ACC112 (cell line): ENCODE data around the gene GPX7.

ENCODE experiments used
- H2AFZ ChIP-seq: fragments of 200-600 bp; sonication (generic); one replicate; pipeline ENCODE4 v1.6.0; 2017; ENCODE audit warnings: antibody characterized with exemption, low read length; ENCODE audit not compliant: unreplicated experiment
- H3K27ac ChIP-seq: fragments of 200-600 bp; sonication (generic); 2 replicates; pipeline ENCODE4 v1.5.1; 2014; ENCODE audit warnings: low read depth, mild to moderate bottlenecking, antibody characterized with exemption, low read length, moderate library complexity
- H3K27me3 ChIP-seq: fragments of 200-600 bp; sonication (generic); 2 replicates; pipeline ENCODE4 v1.6.1; 2014; ENCODE audit warnings: mild to moderate bottlenecking, antibody characterized with exemption, low read length, moderate library complexity, mixed read lengths; ENCODE audit not compliant: insufficient read depth
- H3K36me3 ChIP-seq: fragments of 200-600 bp; sonication (generic); 2 replicates; pipeline ENCODE4 v1.6.1; 2016; ENCODE audit warnings: mild to moderate bottlenecking, antibody characterized with exemption, low read length, moderate library complexity, mixed read lengths; ENCODE audit not compliant: insufficient read depth
- H3K4me1 ChIP-seq: fragments of 200-600 bp; sonication (generic); one replicate; pipeline ENCODE4 v1.6.1; 2016; ENCODE audit warnings: low read length, mixed read lengths; ENCODE audit not compliant: insufficient read depth, unreplicated experiment, control insufficient read depth
- H3K4me3 ChIP-seq: fragments of 200-600 bp; sonication (generic); 2 replicates; pipeline ENCODE4 v1.5.1; 2014; ENCODE audit warnings: mild to moderate bottlenecking, low read depth, low read length
- H3K79me2 ChIP-seq: fragments of 200-600 bp; sonication (generic); one replicate; pipeline ENCODE4 v1.6.0; 2016; ENCODE audit warnings: low read length; ENCODE audit not compliant: control insufficient read depth, unreplicated experiment, insufficient read depth

The GPX7 gene

GRCh38 chr1:52602856-52603600 lies 857 bp downstream of the GPX7 start:
- Histone ChIP-seq H3K36me3 (peaks cover 7% of the 10 kb centered on the region; the same call in 1 of the 2 replicates), H3K27me3 (no peaks in the 10 kb centered on the region), H2AFZ (peak overlapping the region; percentile 94), H3K4me3 (peak overlapping the region; percentile 88), H3K79me2 (peaks cover 20% of the 10 kb centered on the region), H3K27ac (peak overlapping the region; percentile 40; the same call in 1 of the 2 replicates), H3K4me1 (peaks cover 18% of the 10 kb centered on the region)

- no peak overlapping the region for H2AFZ ChIP-seq
- no peak overlapping the region for H3K27ac ChIP-seq
- H3K36me3 ChIP-seq: peaks cover 9% of the 10 kb centered on the region; the same call in 1 of the 2 replicates
- H3K79me2 ChIP-seq: peaks cover 20% of the 10 kb centered on the region
- H3K4me3 ChIP-seq: peak overlapping the region; percentile 88
- peaks cover 18% of the 10 kb centered on the region for H3K4me1 ChIP-seq
- H3K27me3 ChIP-seq: no peaks in the 10 kb centered on the region
These were observed 1.5 kb downstream of the GPX7 start for GRCh38 chr1:52603630-52604029.

- H3K4me3 ChIP-seq: no peak overlapping the region
- H3K27me3 ChIP-seq: no peaks in the 10 kb centered on the region
- peaks cover 18% of the 10 kb centered on the region for H3K4me1 ChIP-seq
- H3K36me3 ChIP-seq: peaks cover 13% of the 10 kb centered on the region; the same call in 1 of the 2 replicates
- no peak overlapping the region for H3K27ac ChIP-seq
- H3K79me2 ChIP-seq: peaks cover 20% of the 10 kb centered on the region
- H2AFZ ChIP-seq: no peak overlapping the region
These were observed 2.0 kb downstream of the GPX7 start for GRCh38 chr1:52604063-52604770.

GRCh38 chr1:52613636-52614373 lies 11.6 kb downstream of the GPX7 start:
- Histone ChIP-seq H3K27me3 (no peaks in the 10 kb centered on the region), H2AFZ (no peak overlapping the region), H3K36me3 (0 out of 2 replicates have a peak, but pooled peaks cover 2% of the 10 kb centered on the region), H3K27ac (no peak overlapping the region), H3K4me3 (no peak overlapping the region), H3K79me2 (no peaks in the 10 kb centered on the region), H3K4me1 (no peaks in the 10 kb centered on the region)

GRCh38 chr1:52614671-52615070 lies 12.5 kb downstream of the GPX7 start:
- Histone ChIP-seq H3K4me1 (no peaks in the 10 kb centered on the region), H3K4me3 (no peak overlapping the region), H3K79me2 (no peaks in the 10 kb centered on the region), H3K27ac (no peak overlapping the region), H3K36me3 (no peaks in the 10 kb centered on the region), H3K27me3 (no peaks in the 10 kb centered on the region), H2AFZ (no peak overlapping the region)

- no peak overlapping the region for H3K27ac ChIP-seq
- no peaks in the 10 kb centered on the region for H3K27me3 ChIP-seq
- no peaks in the 10 kb centered on the region for H3K36me3 ChIP-seq
- H3K4me3 ChIP-seq: no peak overlapping the region
- H2AFZ ChIP-seq: no peak overlapping the region
- no peaks in the 10 kb centered on the region for H3K79me2 ChIP-seq
- no peaks in the 10 kb centered on the region for H3K4me1 ChIP-seq
These were observed 13.4 kb downstream of the GPX7 start for GRCh38 chr1:52615489-52616042.

GRCh38 chr1:52621950-52622349 lies 19.8 kb downstream of the GPX7 start:
- Histone ChIP-seq H2AFZ (no peak overlapping the region), H3K27ac (no peak overlapping the region), H3K4me1 (no peaks in the 10 kb centered on the region), H3K79me2 (no peaks in the 10 kb centered on the region), H3K27me3 (no peaks in the 10 kb centered on the region), H3K36me3 (no peaks in the 10 kb centered on the region), H3K4me3 (no peak overlapping the region)

GRCh38 chr1:52623812-52624211 lies 21.6 kb downstream of the GPX7 start:
- Histone ChIP-seq H3K27ac (no peak overlapping the region), H3K79me2 (no peaks in the 10 kb centered on the region), H3K36me3 (no peaks in the 10 kb centered on the region), H2AFZ (no peak overlapping the region), H3K27me3 (no peaks in the 10 kb centered on the region), H3K4me3 (no peak overlapping the region), H3K4me1 (no peaks in the 10 kb centered on the region)

- H3K27ac ChIP-seq: no peak overlapping the region
- no peaks in the 10 kb centered on the region for H3K4me1 ChIP-seq
- H3K27me3 ChIP-seq: peaks cover 2% of the 10 kb centered on the region; the same call in 1 of the 2 replicates
These were observed 24.9 kb downstream of the GPX7 start for GRCh38 chr1:52627028-52627427.

GRCh38 chr1:52628614-52629324 lies 26.6 kb downstream of the GPX7 start:
- no peaks in the 10 kb centered on the region for H3K4me1 ChIP-seq
- H2AFZ ChIP-seq: no peak overlapping the region

More at GRCh38 chr1:52627028-52627427, 24.9 kb downstream of the GPX7 start:
- no peak overlapping the region for H3K4me3 ChIP-seq
- H3K79me2 ChIP-seq: no peaks in the 10 kb centered on the region
- H3K36me3 ChIP-seq: no peaks in the 10 kb centered on the region
- H2AFZ ChIP-seq: no peak overlapping the region

More at GRCh38 chr1:52628614-52629324, 26.6 kb downstream of the GPX7 start:
- no peaks in the 10 kb centered on the region for H3K36me3 ChIP-seq
- H3K79me2 ChIP-seq: no peaks in the 10 kb centered on the region
- no peak overlapping the region for H3K27ac ChIP-seq
- H3K27me3 ChIP-seq: peaks cover 19% of the 10 kb centered on the region
- no peak overlapping the region for H3K4me3 ChIP-seq
